NK-92 (cell line): ENCODE measurements around the gene GRP.

Experiments
- DNase-seq: peaks from one replicate; lab custom pipeline; 2025; ENCODE audit not compliant: unreplicated experiment; lab: John Stamatoyannopoulos, UW

Gene GRP

GRCh38 chr18:59219672-59220163 lies at the start of gene GRP:
TSS of gene GRP (plus strand) at chr18:59220158. CDS start at chr18:59220266, 108 bp downstream.
- no peak for DNase-seq

- no peak for DNase-seq
Observed at GRCh38 chr18:59172664-59173249, 47.2 kb upstream of the GRP start.

GRCh38 chr18:59177485-59177884 lies 42.5 kb upstream of the GRP start:
- no peak for DNase-seq

- DNase-seq, result no peak
Observed at GRCh38 chr18:59180150-59180845, 39.7 kb upstream of the GRP start.

- DNase-seq, result no peak
Observed at GRCh38 chr18:59182673-59183072, 37.3 kb upstream of the GRP start.

GRCh38 chr18:59189008-59189407 lies 30.9 kb upstream of the GRP start:
- DNase-seq, result no peak

GRCh38 chr18:59189746-59190145 lies 30.2 kb upstream of the GRP start:
- DNase-seq, result no peak

- no peak for DNase-seq
Observed at GRCh38 chr18:59196161-59196725, 23.7 kb upstream of the GRP start.

GRCh38 chr18:59197636-59198035 lies 22.3 kb upstream of the GRP start:
- DNase-seq, result no peak

GRCh38 chr18:59198215-59198614 lies 21.7 kb upstream of the GRP start:
- DNase-seq, result no peak

- DNase-seq, result no peak
Observed at GRCh38 chr18:59200787-59201186, 19.2 kb upstream of the GRP start.

- DNase-seq, result no peak
Observed at GRCh38 chr18:59202258-59202820, 17.6 kb upstream of the GRP start.

- DNase-seq, result no peak
Observed at GRCh38 chr18:59207506-59207905, 12.5 kb upstream of the GRP start.

- no peak for DNase-seq
Observed at GRCh38 chr18:59208602-59209125, 11.3 kb upstream of the GRP start.

- no peak for DNase-seq
Observed at GRCh38 chr18:59210299-59210698, 9.7 kb upstream of the GRP start.

GRCh38 chr18:59211629-59212028 lies 8.3 kb upstream of the GRP start:
- no peak for DNase-seq

- no peak for DNase-seq
Observed at GRCh38 chr18:59218018-59218417, 1.9 kb upstream of the GRP start.

GRCh38 chr18:59220164-59220783 lies 316 bp downstream of the GRP start:
- DNase-seq, result no peak

GRCh38 chr18:59220784-59221765 lies 1.1 kb downstream of the GRP start:
- DNase-seq, result no peak

- DNase-seq, result no peak
Observed at GRCh38 chr18:59222341-59222740, 2.4 kb downstream of the GRP start.
